Parathyroid adenoma (tissue), 2 donors: ENCODE data around the gene EIF2B5.

Experiments used
- H2AFZ ChIP-seq: fragments of 300-600 bp; sonication (generic); one replicate; pipeline ENCODE4 v1.7.0; 2017; ENCODE audit warnings: antibody characterized with exemption, mild to moderate bottlenecking
- H3K27ac ChIP-seq: fragments of 300-600 bp; sonication (generic); one replicate; pipeline ENCODE4 v1.7.0; 2017
- H3K27me3 ChIP-seq: fragments of 300-600 bp; sonication (generic); one replicate; pipeline ENCODE4 v1.7.0; 2017; ENCODE audit warnings: low read length; ENCODE audit not compliant: control insufficient read depth, insufficient read depth
- H3K36me3 ChIP-seq: fragments of 300-600 bp; sonication (generic); one replicate; pipeline ENCODE4 v1.7.0; 2017; ENCODE audit warnings: low read length; ENCODE audit not compliant: control insufficient read depth, insufficient read depth
- H3K4me1 ChIP-seq: fragments of 300-600 bp; sonication (generic); one replicate; pipeline ENCODE4 v1.7.0; 2017; ENCODE audit warnings: control low read depth
- H3K4me2 ChIP-seq: fragments of 300-600 bp; sonication (generic); one replicate; pipeline ENCODE4 v1.7.0; 2017; ENCODE audit warnings: low read length
- H3K4me3 ChIP-seq: fragments of 300-600 bp; sonication (generic); one replicate; pipeline ENCODE4 v1.7.0; 2017; ENCODE audit warnings: low read depth, low read length
- H3K79me2 ChIP-seq: fragments of 300-600 bp; sonication (generic); one replicate; pipeline ENCODE4 v1.7.0; 2017; ENCODE audit warnings: control low read depth
- H3K9ac ChIP-seq: fragments of 300-600 bp; sonication (generic); one replicate; pipeline ENCODE4 v1.7.0; 2017; ENCODE audit warnings: mild to moderate bottlenecking
- H3K9me3 ChIP-seq: fragments of 300-600 bp; sonication (generic); one replicate; pipeline ENCODE4 v1.7.0; 2017; ENCODE audit warnings: low read length; ENCODE audit not compliant: control insufficient read depth
- TF ChIP-seq, protein P1 (sequence below): fragments of 300-600 bp; sonication (generic); IDR thresholded peaks from one replicate; pipeline ENCODE4 v1.7.0; 2017; ENCODE audit warnings: antibody characterized with exemption, mild to moderate bottlenecking
- donor health status: primary hyperparathyroidism.

Gene EIF2B5

GRCh38 chr3:184174646-184175492 lies 39.7 kb downstream of the EIF2B5 start, which contains the start of gene AP2M1:
Gene AP2M1 (plus strand): TSS chr3:184174855. CDS start chr3:184176994, 2,139 bp downstream.
- Histone ChIP-seq H3K4me2 (peak within 1 kb of the TSS; percentile 92), H3K9ac (peak within 1 kb of the TSS; percentile 90), H3K9me3 (no peaks in the 10 kb centered on the region), H2AFZ (peak within 1 kb of the TSS; percentile 85), H3K4me1 (peaks cover 12% of the 10 kb centered on the region), H3K4me3 (peak within 1 kb of the TSS; percentile 77), H3K27ac (peak within 1 kb of the TSS; percentile 71), H3K79me2 (peaks cover 21% of the 10 kb centered on the region), H3K27me3 (no peaks in the 10 kb centered on the region), H3K36me3 (no peaks in the 10 kb centered on the region)
- TF ChIP-seq, protein P1, sequence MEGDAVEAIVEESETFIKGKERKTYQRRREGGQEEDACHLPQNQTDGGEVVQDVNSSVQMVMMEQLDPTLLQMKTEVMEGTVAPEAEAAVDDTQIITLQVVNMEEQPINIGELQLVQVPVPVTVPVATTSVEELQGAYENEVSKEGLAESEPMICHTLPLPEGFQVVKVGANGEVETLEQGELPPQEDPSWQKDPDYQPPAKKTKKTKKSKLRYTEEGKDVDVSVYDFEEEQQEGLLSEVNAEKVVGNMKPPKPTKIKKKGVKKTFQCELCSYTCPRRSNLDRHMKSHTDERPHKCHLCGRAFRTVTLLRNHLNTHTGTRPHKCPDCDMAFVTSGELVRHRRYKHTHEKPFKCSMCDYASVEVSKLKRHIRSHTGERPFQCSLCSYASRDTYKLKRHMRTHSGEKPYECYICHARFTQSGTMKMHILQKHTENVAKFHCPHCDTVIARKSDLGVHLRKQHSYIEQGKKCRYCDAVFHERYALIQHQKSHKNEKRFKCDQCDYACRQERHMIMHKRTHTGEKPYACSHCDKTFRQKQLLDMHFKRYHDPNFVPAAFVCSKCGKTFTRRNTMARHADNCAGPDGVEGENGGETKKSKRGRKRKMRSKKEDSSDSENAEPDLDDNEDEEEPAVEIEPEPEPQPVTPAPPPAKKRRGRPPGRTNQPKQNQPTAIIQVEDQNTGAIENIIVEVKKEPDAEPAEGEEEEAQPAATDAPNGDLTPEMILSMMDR, result no peak

DNA sequence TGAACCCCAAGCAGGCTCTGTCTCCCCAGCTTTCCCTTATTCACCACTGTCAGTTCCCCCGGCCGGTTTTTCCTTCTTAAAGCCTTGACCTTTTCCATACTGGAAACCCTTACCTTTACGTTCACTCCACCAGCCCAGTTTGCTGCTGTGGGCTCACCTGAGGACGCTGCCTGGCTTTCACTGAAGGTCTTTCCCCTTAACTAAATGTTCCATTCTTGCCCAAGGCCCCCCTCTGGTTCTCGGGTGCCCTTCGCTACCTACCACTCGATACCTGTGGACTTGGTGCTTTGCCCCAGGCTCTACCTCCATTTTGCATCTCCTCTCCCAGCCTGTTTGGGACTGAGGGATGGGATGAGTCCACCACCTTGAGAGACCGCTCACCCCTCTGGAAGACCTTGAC lies 40.3 kb downstream of the EIF2B5 start:
- peaks cover 12% of the 10 kb centered on the region for H3K4me1 ChIP-seq
- TF ChIP-seq, protein P1, result no peak
- peak overlapping the region; percentile 71 for H3K27ac ChIP-seq
- no peaks in the 10 kb centered on the region for H3K9me3 ChIP-seq
- peaks cover 21% of the 10 kb centered on the region for H3K79me2 ChIP-seq
- H2AFZ ChIP-seq, result peak overlapping the region; percentile 85
- peak overlapping the region; percentile 4 for H3K9ac ChIP-seq
- no peaks in the 10 kb centered on the region for H3K27me3 ChIP-seq
- peak overlapping the region; percentile 77 for H3K4me3 ChIP-seq
- H3K4me2 ChIP-seq, result peak overlapping the region; percentile 92
- H3K36me3 ChIP-seq, result no peaks in the 10 kb centered on the region

- H3K9me3 ChIP-seq, result no peaks in the 10 kb centered on the region
- no peaks in the 10 kb centered on the region for H3K36me3 ChIP-seq
- H2AFZ ChIP-seq, result peak overlapping the region; percentile 26
- peak overlapping the region; percentile 92 for H3K4me2 ChIP-seq
- peak overlapping the region; percentile 71 for H3K27ac ChIP-seq
- TF ChIP-seq, protein P1, result no peak
- H3K79me2 ChIP-seq, result peaks cover 21% of the 10 kb centered on the region
- peak overlapping the region; percentile 77 for H3K4me3 ChIP-seq
- peaks cover 12% of the 10 kb centered on the region for H3K4me1 ChIP-seq
- H3K9ac ChIP-seq, result peak overlapping the region; percentile 4
- H3K27me3 ChIP-seq, result no peaks in the 10 kb centered on the region
Measured at GRCh38 chr3:184175981-184176376, 40.8 kb downstream of the EIF2B5 start.

DNA sequence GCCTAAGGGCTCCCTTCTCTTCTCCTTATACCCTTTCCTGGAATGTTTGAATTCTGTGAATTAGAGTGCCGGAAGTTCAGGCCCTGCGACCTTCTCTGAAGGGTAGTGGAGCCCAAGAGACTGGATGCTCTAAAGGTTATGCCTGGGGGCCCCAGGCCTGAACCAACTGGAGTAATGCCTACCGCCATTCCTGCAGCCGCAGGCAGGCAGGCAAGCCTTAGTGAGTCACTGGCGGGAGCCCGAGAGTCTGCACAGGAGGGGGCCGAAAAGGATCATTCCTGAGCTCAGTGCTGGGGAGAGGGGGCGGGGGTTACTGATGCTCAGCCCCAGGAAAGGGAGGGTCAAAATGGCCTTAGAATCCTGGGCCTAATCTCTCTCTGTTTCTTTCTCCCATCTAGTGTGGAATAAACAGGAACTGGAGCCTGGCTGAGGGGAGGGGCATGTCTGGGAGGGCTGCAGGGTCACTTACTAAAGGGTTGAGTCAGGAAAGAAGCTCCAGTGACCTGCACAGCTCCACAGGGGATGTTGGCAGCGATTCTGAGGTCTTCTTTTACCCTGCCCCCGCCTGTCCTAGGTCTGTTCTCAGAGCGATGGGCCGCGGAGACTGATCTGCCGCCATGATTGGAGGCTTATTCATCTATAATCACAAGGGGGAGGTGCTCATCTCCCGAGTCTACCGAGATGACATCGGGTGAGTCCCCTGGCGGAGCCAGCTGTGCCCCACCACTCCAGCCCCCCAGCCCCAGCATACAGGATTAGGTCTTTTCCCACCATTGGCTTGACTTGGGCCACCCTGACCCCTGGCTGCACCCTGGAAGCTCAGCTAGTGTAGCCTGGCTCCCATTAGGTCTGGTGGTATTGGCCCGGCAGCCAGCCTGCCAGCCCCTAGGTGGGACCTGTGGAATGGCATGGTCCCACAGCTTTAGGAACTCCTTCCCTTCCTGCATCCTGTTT lies 41.5 kb downstream of the EIF2B5 start:
- Histone ChIP-seq H3K4me2 (peak overlapping the region; percentile 92), H3K36me3 (no peaks in the 10 kb centered on the region), H3K27ac (peak overlapping the region; percentile 71), H3K4me1 (peaks cover 12% of the 10 kb centered on the region), H3K79me2 (peaks cover 21% of the 10 kb centered on the region), H3K9ac (no peak overlapping the region), H3K9me3 (no peaks in the 10 kb centered on the region), H3K4me3 (peak overlapping the region; percentile 77), H3K27me3 (no peaks in the 10 kb centered on the region), H2AFZ (peak overlapping the region; percentile 26)
- TF ChIP-seq, protein P1, result no peak
